GM19043 (cell line): ENCODE data around the gene JMJD1C.
"Not testable (repeated sequence)": the region's sequence is repeated elsewhere in the genome, so short reads cannot be mapped to it uniquely, and the experiment has no call there.

Source experiments
- ATAC-seq: cut with Tn5 transposase; IDR thresholded peaks from one replicate; pipeline ENCODE4 v1.9.1; 2021; ENCODE audit warnings: low read depth; ENCODE audit not compliant: unreplicated experiment

The JMJD1C gene

DNA sequence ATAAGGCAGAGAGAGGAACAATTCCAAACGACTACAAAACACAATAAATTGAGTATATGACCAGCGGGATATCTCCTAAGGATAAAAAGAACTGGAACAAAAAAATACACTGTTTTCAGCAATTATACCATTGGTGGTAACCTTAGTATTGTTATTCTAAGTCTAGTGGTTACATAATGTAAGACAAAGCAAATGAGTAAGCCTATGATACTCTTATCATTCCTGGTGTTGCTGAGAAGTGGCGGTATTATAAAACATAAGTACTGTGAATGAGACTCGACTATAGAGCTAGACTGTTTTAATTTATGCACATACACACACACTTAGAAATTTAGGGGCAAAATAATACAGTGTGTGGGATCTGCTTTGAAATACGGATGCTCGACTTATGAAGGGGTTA is 225.0 kb downstream of the JMJD1C start:
- no peak for ATAC-seq

DNA sequence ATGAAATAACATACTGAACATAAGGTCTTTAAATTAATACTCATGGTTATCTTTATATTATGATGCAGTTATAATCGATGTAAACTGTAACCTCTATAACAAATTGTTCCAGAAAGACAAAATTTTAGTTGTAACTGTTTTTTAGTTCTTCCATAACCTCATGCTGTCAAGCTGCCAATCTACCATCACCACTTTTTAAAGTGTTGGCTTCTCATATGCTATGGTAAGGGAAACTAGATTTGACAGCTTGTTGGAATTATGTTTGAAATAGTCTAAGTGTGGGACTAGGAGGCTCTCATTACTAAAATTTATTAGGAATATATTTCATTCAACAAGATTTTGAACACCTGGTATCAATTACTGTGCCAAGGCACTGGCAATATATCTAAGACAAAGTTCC is 227.3 kb downstream of the JMJD1C start:
- ATAC-seq, result no peak

DNA sequence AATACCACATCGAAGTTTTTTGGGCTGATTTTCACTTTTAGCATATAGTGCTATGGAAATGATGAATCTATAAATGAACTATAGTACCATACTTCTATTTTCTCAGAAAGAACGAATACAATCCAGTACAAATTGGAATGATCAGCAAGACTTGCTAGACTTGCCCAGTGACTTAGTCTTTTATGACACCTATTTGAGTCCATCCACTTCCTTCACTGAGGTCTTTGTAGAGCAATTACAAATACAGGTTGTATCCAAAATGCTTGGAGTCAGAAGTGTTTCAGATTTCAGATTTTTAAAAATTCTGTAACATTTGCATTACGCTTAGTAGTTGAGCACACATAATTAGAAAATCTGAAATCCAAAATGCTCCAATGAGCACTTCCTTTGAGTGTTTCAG is 228.4 kb downstream of the JMJD1C start:
- ATAC-seq, result no peak

DNA sequence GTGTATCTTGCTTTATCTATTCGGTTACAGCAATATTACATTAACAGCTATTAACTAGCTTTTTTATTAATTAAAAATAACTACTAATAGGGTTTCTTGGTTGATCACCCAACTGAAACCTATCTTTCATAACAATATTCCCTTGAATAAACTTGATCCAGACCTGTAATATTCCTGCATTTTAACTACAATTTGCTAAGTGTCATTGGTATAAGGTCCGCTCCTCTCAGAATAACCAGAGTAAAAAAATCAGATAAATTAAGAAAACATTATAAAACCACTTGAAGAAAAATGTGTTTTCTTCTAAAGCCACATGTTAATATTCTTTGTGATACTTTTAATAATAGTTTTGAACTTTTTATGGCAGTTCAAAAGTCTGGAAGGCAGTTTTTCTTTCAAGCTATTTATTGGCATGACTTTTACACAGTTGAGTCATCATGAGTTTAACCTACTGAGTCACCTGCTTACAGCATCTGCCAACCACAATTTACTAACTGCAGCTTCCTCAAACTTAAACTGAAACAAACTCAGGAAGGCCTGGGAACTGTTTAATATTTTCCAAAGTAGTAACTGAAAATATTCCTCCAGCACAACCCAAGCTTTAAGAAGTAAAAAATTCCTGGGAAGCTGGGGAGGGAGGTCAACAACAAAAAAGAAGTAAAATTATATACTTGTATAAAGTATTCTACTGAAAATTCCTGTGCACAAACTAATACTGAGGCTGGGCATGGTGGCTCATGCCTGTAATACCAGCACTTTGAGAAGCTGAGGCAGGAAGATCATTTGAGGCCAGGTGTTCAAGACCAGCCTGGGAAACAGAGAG is 229.5 kb downstream of the JMJD1C start:
- ATAC-seq, result peak; percentile 98

DNA sequence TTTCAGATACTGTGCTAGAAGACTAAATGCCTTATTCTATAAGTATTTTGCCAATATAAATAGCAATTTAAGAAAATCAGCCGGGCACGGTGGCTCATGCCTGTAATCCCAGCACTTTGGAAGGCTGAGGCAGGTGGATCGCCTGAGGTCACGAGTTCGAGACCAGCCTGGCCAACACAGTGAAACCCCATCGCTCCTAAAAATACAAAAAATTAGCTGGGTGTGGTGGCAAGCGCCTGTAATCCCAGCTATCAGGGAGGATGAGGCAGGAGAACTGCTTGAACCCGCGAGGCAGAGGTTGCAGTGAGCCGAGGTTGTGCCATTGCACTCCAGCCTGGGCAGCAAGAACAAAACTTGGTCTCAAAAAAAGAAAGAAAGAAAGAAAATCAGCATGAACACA is 230.6 kb downstream of the JMJD1C start:
- not testable (repeated sequence) for ATAC-seq

DNA sequence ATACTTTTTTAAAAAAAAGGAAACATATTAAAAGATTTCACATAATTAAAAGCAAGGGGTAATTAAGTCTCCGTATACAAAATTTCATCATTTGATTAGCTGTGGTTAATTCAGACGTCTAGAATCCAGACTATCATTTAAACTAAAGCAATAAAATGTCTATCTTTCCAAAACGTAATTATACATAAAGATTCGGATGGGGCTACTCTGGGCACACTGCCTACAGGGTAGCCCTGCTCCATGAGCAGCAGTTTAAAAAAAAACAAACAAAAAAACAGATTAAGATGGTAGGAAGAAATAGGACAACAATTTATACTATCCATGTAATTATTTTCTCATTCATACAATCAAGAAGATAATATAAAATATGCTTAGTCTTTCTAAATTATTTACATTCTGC is 236.6 kb downstream of the JMJD1C start:
- ATAC-seq, result no peak

DNA sequence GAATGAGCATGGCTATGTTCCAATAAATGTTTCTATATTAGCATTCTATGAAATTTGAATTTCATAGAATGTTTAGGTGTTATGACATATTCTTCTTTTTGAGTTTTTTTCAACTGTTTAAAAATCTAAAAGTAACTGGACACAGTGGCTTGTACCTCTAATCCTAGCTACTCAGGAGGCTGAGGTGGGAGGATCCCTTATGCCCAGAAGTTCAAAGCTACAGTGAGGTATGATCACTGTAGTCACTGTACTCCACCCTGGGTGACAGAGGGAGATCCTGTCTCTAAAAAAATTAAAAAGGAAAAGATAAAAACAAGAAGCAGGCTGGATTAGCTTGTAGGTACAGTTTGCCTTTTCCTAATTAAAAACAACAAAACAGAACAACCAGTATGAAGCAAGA is 237.5 kb downstream of the JMJD1C start:
- ATAC-seq, result no peak

DNA sequence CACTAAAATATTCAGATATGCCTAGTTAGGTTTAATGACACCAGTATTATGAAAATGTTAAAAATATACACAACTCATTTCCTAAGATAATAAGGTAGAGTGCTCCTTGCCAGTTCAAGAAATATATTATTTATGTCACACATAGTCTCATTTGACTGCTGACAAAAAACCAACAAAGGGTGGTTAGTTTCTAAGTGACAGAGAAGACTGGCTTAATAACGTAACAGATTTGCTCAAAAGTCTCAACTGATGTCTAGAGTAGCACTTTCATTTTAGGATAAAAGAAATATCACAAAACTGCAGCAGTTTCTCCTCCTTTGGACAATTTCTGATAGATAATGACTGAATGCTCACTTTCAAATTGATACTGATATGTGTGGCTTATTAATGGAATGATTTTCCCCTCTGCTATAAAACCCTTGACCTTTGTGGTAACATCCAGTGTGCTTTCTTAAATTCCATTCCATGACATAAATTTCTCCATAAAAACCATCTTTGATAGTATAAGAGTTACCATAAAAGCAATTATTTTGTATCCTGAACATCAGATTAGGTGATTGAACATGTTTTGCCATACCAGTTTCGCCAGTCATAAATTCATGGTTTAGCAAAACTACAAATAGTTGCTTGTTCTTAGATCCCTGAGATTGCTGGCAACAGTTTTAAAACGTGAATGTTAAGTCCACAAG is 238.4 kb downstream of the JMJD1C start:
- ATAC-seq, result no peak

DNA sequence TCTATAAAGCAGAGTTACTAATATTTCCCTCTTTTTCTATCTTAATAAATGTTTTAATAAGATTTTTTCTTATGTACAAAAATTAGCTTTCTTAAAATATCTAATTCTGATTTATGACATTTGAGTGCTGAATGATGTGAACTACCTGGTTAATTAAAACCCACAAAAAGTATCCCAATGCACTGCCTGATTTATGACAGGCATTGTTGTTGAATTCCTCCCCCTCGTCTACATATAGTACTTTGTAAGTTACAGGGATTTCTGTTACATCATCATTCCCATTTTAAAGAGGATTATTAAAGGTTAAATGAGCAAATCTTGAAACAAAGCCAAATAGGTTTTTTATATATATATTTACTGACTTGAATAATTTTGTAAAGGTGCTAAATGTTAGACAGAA is 241.5 kb downstream of the JMJD1C start:
- ATAC-seq, result no peak

DNA sequence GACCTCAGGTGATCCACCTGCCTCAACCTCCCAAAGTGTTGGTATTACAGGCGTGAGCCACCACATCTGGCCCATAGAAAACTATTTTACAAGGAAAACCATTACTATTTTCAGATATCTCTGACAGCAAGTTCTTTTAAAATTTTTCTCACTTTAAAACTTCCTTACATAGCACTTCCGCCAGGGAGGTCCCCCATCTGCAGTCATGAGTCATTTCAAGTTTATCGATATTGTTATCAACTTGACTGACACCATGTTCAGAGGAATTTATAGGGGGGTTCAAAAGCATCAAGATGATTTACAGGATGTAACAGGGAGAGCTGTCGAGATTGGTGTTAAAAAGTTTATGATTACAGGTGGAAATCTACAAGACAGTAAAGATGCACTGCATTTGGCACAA is 243.8 kb downstream of the JMJD1C start:
- ATAC-seq, result no peak

DNA sequence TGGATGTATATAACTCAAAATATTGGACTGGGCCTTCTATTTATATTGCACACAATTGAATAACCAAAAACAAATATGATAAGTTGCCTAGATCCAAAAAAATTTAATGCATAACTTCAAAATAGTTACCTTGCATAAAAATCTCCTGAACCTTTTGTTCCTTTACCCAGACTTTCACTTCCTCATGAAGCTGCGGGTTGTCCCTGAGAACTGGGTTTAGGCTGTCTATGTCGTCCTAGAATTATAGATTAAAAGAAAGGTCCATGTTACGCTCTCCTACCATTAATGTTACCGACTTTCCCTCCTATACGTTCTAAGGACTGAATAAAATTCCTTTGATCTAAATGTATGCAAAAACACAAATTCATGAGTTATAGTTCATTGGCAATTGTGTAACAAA is 246.0 kb downstream of the JMJD1C start:
- ATAC-seq, result no peak

DNA sequence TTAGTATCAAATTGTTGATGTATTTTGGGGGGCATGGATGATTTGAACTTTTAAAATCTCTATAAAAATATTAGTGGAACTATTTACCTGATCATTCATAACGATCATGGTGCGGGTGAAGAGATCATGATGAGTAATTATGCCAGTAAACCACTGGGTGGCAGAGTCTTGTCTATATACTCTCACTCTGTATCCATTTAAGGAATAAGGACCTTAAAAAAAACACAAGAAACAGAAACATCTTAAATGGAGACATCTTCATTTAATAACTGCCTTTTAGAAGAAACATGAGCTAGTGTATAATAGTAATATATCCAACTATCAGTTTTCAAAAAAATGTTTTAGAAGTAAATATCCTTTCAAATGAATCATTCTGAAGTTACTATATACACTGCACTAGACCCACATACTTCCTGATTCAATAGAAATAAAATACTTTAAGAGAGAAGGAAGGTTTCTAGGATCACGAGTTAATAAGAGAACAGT is 248.6 kb downstream of the JMJD1C start:
- peak; percentile 83 for ATAC-seq

DNA sequence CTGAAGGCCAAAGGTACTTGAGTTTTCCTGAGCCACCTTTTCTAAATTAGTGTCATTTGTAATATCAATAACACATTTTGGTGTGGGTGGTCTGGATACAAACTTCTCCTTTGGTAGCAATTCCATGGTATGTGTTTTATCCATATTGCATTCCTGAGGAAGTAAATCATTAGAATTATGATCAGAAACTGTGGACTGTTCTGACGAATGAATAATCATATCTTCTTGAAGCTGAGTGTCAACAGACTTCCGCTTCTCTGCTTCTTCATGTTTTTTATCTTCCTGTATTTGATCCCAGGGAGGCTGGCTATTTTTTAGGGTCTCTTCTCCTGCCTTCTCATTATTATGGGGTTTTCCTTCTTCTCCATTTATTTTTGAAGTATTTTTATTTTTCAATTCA is 251.2 kb downstream of the JMJD1C start:
- ATAC-seq, result no peak

DNA sequence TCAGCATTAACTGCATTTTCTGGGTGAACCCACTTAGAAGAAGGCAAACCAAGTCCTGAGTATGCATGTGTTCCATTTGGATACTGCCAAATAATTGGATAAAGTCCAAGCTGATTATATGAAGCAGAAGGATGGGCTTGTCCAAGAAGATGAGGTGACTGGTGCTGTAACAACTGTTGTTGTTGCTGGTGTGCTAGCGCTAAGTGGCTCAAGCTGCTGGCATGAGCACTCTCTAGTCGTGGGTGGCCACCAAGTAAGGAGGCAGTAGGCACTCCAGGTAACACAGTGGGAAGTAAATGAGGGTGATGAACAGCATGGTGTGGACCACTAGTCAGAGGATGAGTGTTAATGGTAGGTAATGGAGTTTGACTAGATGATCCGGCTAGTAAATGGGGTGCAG is 252.3 kb downstream of the JMJD1C start:
- ATAC-seq, result no peak

DNA sequence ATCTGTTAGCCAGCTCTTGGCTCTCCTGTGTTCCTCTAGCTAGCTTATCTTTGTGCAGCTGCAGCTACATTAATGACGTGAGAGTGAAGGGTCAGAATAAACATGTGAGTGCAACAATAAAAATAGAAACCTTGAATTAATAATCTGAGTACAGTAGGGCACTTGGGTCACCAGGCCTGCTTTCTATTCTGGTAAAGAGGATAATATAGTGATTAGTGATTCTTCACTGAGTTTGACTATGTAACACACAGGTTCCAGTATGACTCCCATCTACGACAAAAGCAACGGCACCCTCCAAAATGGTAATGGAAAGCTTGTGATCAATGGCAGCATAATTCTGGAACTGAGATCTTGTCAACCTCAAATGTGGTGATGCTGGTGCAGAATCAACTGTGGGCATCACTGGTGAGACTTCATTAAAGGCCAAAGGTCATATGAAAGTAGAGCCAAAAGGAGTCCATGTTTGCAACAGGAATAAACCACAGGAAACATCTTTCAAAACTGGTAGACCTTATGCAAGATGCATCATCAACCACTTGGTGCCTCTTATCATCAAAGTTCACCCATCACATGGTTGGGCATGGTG is 255.1 kb downstream of the JMJD1C start:
- ATAC-seq, result peak; percentile 39

DNA sequence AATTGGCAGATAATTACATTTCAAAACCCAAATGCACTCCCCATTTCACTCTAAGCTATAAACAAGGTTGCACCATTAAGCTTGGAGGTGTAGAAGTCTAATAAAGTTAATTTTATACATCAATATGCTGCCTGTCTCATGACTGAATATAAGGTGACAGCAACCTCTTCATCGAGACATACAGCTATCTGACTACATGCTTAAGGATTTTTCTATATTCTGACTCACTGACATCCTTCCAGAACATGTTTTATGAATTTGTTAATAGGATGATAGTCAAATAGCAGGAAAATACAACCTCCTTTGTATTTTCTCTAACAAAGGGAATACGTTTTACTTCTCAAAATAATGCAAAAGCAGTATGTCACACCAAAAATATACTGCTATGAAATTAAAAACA is 256.1 kb downstream of the JMJD1C start:
- no peak for ATAC-seq

DNA sequence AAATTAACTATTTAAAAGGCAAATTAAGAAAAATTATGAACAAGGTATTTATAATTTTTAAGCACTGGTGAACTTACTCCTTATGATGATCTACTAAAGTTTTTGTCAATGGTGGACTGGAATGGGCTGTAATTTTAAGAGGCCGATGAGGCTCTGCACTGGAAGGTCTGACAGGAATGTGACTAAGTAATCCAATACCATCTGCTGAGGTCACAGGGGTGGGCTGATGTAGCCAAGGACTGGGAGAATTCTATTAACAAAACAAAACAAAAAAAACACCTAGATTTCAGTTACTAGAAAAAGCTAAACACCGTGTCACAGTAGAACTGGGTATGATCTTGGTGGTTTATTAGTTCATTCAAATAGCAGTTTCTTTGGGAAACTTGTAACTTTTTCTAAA is 256.8 kb downstream of the JMJD1C start:
- no peak for ATAC-seq

DNA sequence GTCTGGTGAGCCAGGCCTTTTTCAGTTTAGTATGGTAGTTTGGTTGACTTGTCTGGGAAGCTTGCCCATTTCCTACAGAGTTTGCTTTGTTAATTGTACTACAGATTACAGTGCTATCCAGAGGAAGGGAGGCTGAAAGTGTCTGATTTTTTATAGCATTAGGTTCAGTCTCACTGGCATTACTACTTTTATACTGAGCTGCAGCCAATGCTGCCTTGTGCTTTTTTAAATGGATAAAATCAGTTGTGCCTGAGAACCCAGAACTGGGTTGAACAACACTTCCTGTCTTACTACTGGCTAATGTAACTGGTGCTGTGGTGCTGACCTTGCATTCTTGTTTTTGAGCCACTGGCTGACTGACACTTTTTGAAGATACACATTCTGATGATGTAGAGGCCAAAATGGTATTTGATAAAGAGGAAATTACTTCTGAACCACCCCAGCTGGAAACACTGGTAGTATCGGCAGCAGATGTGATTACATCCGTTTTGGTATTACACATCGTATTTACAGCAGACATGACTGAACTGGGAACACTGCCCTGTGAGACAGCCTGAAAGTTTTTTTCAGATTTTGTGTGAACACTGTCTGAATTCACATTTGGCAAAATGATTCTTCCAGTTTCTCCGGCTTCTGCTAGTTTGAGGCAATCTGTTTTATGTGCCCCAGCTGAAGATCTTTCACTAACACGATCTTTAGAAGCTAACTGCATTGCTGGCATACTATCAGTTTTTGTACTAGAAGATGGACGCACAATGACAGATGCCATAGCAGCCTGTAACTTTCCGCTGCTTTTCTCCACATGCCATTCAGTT is 258.6 kb downstream of the JMJD1C start:
- peak; percentile 37 for ATAC-seq

DNA sequence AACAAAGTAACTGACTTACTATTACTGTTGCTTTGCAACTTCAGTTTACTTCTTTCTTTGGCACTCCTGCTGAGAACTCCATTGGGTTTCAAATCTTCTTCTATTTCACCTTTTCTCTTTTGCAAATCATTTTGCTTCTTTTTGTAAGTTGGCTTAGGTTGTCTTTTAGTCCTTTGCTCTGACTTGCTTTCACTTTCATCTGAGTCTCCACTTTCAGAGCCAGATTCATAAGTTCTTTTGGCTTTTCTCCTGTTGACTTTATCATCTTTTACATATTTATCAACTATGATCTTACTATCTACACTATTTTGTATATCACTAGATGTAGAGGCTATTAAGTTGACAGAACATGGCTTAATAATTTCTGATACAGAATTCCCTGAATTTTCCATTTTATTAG is 259.2 kb downstream of the JMJD1C start:
- no peak for ATAC-seq

DNA sequence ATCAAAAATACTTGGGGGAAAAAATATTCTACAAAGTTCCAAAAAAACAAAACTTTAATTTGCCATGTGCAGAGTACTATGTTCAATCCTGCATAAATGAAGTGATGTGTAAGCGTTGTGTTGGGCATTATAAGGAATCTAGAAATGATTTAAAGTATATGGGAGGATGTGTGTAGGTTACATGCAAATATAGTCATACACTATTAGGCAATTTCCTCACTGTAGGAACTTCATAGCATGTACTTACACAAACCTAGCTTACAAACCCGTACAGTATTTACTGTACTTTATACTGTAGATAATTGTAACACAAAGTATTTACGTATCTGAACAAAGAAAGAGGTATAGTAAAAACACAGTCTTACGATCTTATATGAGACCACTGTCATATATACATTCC is 260.4 kb downstream of the JMJD1C start:
- ATAC-seq, result peak; percentile 2
